Cardiac muscle cell (in vitro differentiated cells and primary cell): ENCODE data around the gene GATD1. TPM values are rescaled to one million over a fixed set of nuclear protein-coding genes. Genes with fewer than 3 reads are reported as not detected.

Experiments
- DNase-seq, 2 donors: peaks; one replicate each; pipeline versions ENCODE4 v3.0.0 to v3.0.0-alpha.2; 2010 to 2017; ENCODE audit warnings: low read depth in 1 of 2, low spot score in 1 of 2
- H3K27ac ChIP-seq: fragments of 200-600 bp; sonication (generic); 2 replicates; pipeline ENCODE4 v1.5.1; 2016
- H3K27me3 ChIP-seq: fragments of 200-600 bp; sonication (generic); 2 replicates; pipeline ENCODE4 v1.6.0; 2016; ENCODE audit warnings: control low read depth
- H3K36me3 ChIP-seq: fragments of 200-600 bp; sonication (generic); 2 replicates; pipeline ENCODE4 v1.5.1; 2016; ENCODE audit warnings: control low read depth
- H3K4me1 ChIP-seq: fragments of 200-600 bp; sonication (generic); 2 replicates; pipeline ENCODE4 v1.8.1; 2017; ENCODE audit warnings: low read depth, mild to moderate bottlenecking, mixed run types
- H3K4me3 ChIP-seq: fragments of 200-600 bp; sonication (generic); 2 replicates; pipeline ENCODE4 v1.5.1; 2016; ENCODE audit warnings: mild to moderate bottlenecking
- H3K9me3 ChIP-seq: fragments of 200-600 bp; sonication (generic); 2 replicates; pipeline ENCODE4 v1.5.1; 2017; ENCODE audit warnings: low read depth, mild to moderate bottlenecking, control low read depth
- polyA plus RNA-seq: library from polyadenylated mRNA; unstranded; fragments of >200 nt; fragmentation: Nextera tagmentation; extraction: Ambion mirVana; gene quantifications from 2 replicates; pipeline ENCODE4 v1.2.1, GENCODE V29; 2016
- total RNA-seq: library from RNA; depleted of rRNA; stranded (reverse); fragments of >200 nt; gene quantifications from 2 replicates; pipeline ENCODE4 v1.2.3, GENCODE V29; 2016
- TF ChIP-seq, protein P1 (sequence below): IDR thresholded peaks from 2 replicates; pipeline ENCODE4 v1.5.1; 2012; ENCODE audit warnings: low read depth, mild to moderate bottlenecking, low read length

The GATD1 gene
- total and polyA plus RNA-seq, 2 experiments from 2014 or later = 60.4 to 64.1 TPM

GRCh38 chr11:824292-824880 lies 47.1 kb upstream of the GATD1 start:
- H3K36me3 ChIP-seq = peaks cover 7% of the 10 kb centered on the region
- H3K4me1 ChIP-seq = peaks cover 20% of the 10 kb centered on the region
- H3K4me3 ChIP-seq = no peak overlapping the region
- DNase-seq = no peak
- no peaks in the 10 kb centered on the region for H3K9me3 ChIP-seq
- peaks cover 8% of the 10 kb centered on the region for H3K27me3 ChIP-seq
- no peak overlapping the region for H3K27ac ChIP-seq
- TF ChIP-seq, protein P1, sequence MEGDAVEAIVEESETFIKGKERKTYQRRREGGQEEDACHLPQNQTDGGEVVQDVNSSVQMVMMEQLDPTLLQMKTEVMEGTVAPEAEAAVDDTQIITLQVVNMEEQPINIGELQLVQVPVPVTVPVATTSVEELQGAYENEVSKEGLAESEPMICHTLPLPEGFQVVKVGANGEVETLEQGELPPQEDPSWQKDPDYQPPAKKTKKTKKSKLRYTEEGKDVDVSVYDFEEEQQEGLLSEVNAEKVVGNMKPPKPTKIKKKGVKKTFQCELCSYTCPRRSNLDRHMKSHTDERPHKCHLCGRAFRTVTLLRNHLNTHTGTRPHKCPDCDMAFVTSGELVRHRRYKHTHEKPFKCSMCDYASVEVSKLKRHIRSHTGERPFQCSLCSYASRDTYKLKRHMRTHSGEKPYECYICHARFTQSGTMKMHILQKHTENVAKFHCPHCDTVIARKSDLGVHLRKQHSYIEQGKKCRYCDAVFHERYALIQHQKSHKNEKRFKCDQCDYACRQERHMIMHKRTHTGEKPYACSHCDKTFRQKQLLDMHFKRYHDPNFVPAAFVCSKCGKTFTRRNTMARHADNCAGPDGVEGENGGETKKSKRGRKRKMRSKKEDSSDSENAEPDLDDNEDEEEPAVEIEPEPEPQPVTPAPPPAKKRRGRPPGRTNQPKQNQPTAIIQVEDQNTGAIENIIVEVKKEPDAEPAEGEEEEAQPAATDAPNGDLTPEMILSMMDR = no peak

DNA sequence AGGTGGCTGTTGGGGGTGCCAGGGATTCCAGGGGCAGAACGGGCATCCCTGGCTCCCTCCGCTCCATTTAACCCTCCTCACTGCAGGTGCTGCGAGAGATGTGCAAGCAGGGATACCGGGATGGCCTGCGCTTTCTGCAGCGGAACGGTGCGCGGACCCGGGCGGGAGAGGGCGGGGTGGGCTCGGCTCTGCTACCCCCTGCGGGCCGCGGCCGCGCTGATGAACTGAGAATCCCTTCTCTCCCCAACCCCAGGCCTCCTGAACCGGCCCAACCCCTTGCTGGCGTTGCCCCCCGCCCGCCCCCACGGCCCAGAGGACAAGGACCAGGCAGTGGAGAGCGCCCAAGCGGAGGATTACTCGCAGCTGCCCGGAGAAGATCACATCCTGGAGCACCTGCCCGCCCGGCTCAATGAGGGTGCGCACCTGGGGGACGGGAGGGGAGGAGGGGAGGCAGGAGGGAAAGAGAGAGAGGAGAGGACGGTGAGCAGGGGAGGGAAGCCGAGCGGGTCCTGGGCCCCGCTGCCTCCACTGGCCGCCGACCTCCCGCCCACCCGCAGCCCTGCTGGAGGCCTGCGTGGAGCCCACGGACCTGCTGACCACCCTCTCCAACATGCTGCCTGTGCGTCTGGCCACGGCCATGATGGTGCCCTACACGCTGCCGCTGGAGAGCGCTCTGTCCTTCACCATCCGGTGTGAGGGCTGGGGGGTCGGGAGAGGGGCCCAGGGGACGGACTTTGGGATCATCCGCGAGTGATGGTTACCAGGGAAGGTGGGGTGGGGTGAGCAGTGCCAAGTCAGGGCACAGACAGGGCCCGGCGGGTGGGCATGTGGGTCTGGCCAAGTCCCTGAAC lies 46.4 kb upstream of the GATD1 start:
- Histone ChIP-seq H3K4me3 (no peak overlapping the region), H3K27ac (no peak overlapping the region), H3K4me1 (peaks cover 16% of the 10 kb centered on the region), H3K9me3 (no peaks in the 10 kb centered on the region), H3K27me3 (peaks cover under 1% of the 10 kb centered on the region), H3K36me3 (peaks cover 7% of the 10 kb centered on the region)
- TF ChIP-seq, protein P1 = no peak
- DNase-seq = no peak

DNA sequence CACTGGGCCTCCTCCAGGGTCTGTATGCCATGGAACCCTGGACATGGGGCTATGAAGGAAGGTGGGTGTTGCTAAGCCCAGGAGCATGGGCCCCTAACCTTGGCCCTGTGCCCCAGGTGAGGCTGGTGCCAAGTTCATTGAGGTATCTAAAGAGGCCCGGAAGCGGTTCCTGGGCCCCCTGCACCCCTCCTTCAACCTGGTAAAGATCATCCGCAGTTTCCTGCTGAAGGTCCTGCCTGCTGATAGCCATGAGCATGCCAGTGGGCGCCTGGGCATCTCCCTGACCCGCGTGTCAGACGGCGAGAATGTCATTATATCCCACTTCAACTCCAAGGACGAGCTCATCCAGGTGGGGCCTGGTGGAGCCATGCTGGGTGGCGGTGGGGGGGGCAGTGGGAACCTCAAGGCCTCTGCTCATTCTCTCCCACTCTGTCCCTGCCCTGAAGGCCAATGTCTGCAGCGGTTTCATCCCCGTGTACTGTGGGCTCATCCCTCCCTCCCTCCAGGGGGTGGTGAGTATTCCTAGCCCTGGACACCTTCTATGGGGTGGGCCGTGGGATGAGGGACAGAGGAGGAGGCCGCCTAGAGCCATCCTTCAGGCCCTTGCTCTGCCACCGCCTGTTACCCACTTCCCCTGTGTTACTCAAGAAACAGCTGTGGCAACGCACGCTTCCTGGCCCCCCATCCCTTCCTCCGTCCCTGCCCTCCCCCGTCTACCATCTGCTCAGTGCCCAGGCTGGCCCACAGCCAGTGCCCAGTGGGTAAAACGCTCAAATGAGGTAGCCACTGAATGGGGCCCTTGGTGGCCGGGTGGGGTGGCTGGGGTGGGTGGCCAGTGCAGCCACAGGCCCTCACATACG lies 44.5 kb upstream of the GATD1 start:
- peaks cover 4% of the 10 kb centered on the region for H3K4me1 ChIP-seq
- H3K36me3 ChIP-seq = peaks cover 7% of the 10 kb centered on the region
- DNase-seq = no peak
- TF ChIP-seq, protein P1 = no peak
- H3K27ac ChIP-seq = no peak overlapping the region
- no peaks in the 10 kb centered on the region for H3K9me3 ChIP-seq
- H3K27me3 ChIP-seq = no peaks in the 10 kb centered on the region
- H3K4me3 ChIP-seq = no peak overlapping the region

- H3K4me1 ChIP-seq = no peaks in the 10 kb centered on the region
- H3K4me3 ChIP-seq = peak overlapping the region; percentile 94
- H3K27ac ChIP-seq = peak overlapping the region; percentile 95
- peaks cover 7% of the 10 kb centered on the region for H3K36me3 ChIP-seq
- DNase-seq = peak in 1 of 2 donors; percentile 60
- TF ChIP-seq, protein P1 = no peak
- no peaks in the 10 kb centered on the region for H3K9me3 ChIP-seq
- H3K27me3 ChIP-seq = no peaks in the 10 kb centered on the region
These were observed 43.6 kb upstream of the GATD1 start for GRCh38 chr11:820655-821511.
